Mesothelial cell of epicardium (in vitro differentiated cells): ENCODE measurements around the gene SPATA6. TPM values are rescaled to one million over a fixed set of nuclear protein-coding genes. Genes with fewer than 3 reads are reported as not detected.

Experiments
- DNase-seq, 2 experiments: peaks; one replicate each; pipeline ENCODE4 v3.0.0; 2021; ENCODE audit warnings: low spot score in 2 of 2; ENCODE audit not compliant: unreplicated experiment in 2 of 2
- H3K27ac Mint-ChIP-seq: 2 replicates; pipeline ENCODE4 v1.8.0; 2021; ENCODE audit warnings: mixed read lengths
- H3K27me3 Mint-ChIP-seq: 2 replicates; pipeline ENCODE4 v1.8.0; 2021; ENCODE audit warnings: low read depth, mixed read lengths
- H3K36me3 Mint-ChIP-seq: 2 replicates; pipeline ENCODE4 v1.8.0; 2021; ENCODE audit warnings: mixed read lengths
- H3K4me1 Mint-ChIP-seq: 2 replicates; pipeline ENCODE4 v1.8.0; 2021; ENCODE audit warnings: mixed read lengths
- H3K4me3 Mint-ChIP-seq: 2 replicates; pipeline ENCODE4 v1.8.0; 2021; ENCODE audit warnings: mild to moderate bottlenecking, moderate library complexity, mixed read lengths
- H3K9me3 Mint-ChIP-seq: 2 replicates; pipeline ENCODE4 v1.8.0; 2021; ENCODE audit warnings: mixed read lengths
- total RNA-seq: library from RNA; stranded (reverse); gene quantifications from 3 replicates; pipeline ENCODE4 v1.2.1, GENCODE V29; 2021
- TF ChIP-seq, protein P1 (sequence below): fragments of 200-600 bp; sonication (generic); IDR thresholded peaks from one replicate; pipeline ENCODE4 v1.5.0; 2021; ENCODE audit warnings: antibody characterized with exemption; ENCODE audit not compliant: unreplicated experiment

Gene SPATA6
- total RNA-seq, 1 donor from 2014 or later, result 17.9 TPM

DNA sequence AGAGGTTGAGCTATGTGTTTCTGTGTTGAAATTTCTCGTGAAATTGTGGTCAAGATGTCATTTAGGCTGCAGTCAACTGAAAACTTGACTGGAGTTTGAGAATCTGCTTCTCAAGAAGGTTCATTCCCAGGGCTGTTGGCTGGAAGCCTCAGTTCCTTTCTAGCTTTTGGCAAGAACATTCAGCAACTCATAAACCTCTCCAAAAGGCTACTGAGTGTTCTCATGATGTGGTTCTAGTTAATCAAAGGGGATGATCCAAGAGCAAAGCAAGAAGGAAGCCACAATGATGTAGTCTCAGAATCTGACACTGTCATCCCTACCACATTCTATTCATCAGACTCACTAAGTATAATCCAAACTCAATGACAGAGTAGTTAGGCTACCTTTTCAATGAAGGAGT is 66.6 kb downstream of the SPATA6 start:
- peaks cover 16% of the 10 kb centered on the region for H3K9me3 Mint-ChIP-seq
- H3K4me1 Mint-ChIP-seq, result no peaks in the 10 kb centered on the region
- no peak for DNase-seq
- peaks cover 17% of the 10 kb centered on the region for H3K36me3 Mint-ChIP-seq
- TF ChIP-seq, protein P1, sequence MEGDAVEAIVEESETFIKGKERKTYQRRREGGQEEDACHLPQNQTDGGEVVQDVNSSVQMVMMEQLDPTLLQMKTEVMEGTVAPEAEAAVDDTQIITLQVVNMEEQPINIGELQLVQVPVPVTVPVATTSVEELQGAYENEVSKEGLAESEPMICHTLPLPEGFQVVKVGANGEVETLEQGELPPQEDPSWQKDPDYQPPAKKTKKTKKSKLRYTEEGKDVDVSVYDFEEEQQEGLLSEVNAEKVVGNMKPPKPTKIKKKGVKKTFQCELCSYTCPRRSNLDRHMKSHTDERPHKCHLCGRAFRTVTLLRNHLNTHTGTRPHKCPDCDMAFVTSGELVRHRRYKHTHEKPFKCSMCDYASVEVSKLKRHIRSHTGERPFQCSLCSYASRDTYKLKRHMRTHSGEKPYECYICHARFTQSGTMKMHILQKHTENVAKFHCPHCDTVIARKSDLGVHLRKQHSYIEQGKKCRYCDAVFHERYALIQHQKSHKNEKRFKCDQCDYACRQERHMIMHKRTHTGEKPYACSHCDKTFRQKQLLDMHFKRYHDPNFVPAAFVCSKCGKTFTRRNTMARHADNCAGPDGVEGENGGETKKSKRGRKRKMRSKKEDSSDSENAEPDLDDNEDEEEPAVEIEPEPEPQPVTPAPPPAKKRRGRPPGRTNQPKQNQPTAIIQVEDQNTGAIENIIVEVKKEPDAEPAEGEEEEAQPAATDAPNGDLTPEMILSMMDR, result no peak
- no peaks in the 10 kb centered on the region for H3K27me3 Mint-ChIP-seq
- no peak overlapping the region for H3K27ac Mint-ChIP-seq
- no peak overlapping the region for H3K4me3 Mint-ChIP-seq

DNA sequence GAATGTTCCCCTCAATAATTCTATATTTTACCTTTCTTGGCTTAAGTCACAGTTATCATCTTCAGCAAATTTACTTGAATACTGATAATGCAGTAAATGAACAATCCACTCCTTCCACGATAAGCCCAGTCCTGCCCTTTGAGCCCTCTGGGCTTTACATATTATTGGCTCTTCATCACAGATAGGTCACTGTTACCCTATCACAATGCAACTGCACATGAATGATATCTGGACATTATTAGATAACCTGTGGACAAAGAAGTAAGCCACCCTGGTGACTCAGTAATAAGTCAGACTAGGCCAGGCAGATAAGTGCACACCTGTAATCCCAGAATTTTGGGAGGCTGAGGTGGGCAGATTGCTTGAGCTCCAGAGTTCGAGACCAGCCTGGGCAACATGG is 69.4 kb downstream of the SPATA6 start:
- H3K27ac Mint-ChIP-seq, result no peak overlapping the region

DNA sequence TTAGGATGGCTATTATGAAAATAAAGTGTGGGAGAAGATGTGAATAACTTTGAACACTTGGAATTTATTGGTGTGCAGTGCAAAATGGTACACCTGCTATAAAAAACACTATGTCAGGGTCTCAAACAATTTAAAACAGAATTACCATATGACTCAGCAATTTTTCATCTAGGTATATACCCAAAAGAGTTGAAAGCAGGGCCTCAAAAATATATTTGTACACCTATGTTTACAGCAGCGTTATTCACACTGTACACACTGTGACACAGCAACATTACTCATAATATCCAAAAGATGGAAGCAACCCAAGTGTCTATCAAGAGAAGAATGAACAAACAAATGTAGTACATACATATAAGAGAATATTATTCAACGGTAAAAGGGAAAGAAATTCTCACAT is 75.8 kb downstream of the SPATA6 start:
- TF ChIP-seq, protein P1, result no peak
- Mint-ChIP-seq H3K27ac (no peak overlapping the region), H3K27me3 (no peaks in the 10 kb centered on the region), H3K4me3 (no peak overlapping the region), H3K36me3 (peaks cover 5% of the 10 kb centered on the region), H3K4me1 (peaks cover 2% of the 10 kb centered on the region), H3K9me3 (peaks cover 6% of the 10 kb centered on the region)
- no peak for DNase-seq

More for the DNA sequence above, 69.4 kb downstream of the SPATA6 start:
- Mint-ChIP-seq H3K9me3 (no peaks in the 10 kb centered on the region), H3K27me3 (no peaks in the 10 kb centered on the region), H3K36me3 (no peaks in the 10 kb centered on the region), H3K4me1 (no peaks in the 10 kb centered on the region), H3K4me3 (no peak overlapping the region)
- TF ChIP-seq, protein P1, result no peak
- no peak for DNase-seq

DNA sequence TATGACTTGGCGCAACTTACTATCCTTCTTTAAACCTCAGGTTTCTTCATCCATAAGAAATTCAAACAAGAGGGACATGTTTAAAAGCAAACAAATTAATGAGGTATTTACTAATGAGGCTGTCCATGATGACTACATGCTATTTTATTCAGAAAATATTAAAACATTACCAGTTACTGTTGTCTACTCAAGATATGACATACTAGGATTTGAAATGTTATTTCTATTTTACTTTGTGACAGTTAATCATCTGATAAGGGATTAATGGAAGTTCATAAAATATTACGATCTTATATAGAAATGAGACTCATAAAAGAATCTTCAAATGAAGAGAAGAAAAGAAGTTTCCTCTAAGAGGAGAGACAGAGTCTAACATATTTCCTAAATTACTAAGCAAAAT is 80.1 kb downstream of the SPATA6 start:
- Mint-ChIP-seq H3K27me3 (no peaks in the 10 kb centered on the region), H3K4me1 (peaks cover 2% of the 10 kb centered on the region), H3K27ac (no peak overlapping the region), H3K9me3 (peaks cover 6% of the 10 kb centered on the region), H3K4me3 (no peak overlapping the region), H3K36me3 (peaks cover 5% of the 10 kb centered on the region)
- DNase-seq, result no peak
- TF ChIP-seq, protein P1, result no peak

DNA sequence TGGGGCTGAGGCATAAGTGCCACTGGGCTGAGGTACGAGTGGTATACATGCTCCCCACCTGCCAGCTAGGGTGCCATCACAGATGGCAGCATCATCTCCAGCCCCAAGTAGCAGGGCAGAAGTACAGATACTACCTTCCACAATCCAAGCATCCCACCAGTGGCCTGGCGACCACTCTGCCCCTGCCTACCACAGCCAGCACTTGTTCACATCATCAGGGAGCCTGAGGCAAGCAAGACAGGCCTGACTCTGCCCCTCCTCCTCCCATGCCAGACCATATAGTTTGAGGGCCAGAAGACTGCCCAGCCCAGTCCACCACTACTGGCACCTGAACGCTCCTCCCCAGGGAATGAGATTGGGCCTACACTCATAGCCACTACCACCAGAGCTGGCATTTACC is 84.6 kb downstream of the SPATA6 start:
- Mint-ChIP-seq H3K27ac (no peak overlapping the region), H3K4me3 (no peak overlapping the region), H3K36me3 (peaks cover 10% of the 10 kb centered on the region), H3K27me3 (no peaks in the 10 kb centered on the region), H3K4me1 (no peaks in the 10 kb centered on the region), H3K9me3 (peaks cover 7% of the 10 kb centered on the region)
- DNase-seq, result no peak
- TF ChIP-seq, protein P1, result no peak

DNA sequence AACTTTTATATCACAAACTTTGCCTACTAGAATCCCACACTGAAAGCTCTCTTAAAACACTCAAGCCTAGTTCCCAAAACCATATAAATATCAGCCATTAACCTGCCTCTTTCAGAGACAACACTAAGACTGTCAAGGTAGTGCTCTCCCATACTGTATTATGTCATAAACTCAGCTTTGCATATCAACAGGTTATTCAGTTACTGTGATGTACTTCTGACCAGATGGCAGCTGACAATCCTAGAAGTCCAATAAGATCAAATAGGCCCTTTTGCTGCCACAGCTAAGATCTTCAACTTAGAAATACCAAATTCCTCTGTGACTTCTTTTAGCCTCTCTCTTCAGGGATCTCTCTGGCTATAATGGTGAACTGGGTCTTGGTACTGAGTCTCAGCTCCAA is 97.2 kb downstream of the SPATA6 start:
- Mint-ChIP-seq H3K4me3 (no peak overlapping the region), H3K27ac (no peak overlapping the region), H3K36me3 (peaks cover 40% of the 10 kb centered on the region), H3K9me3 (peaks cover 55% of the 10 kb centered on the region), H3K4me1 (no peaks in the 10 kb centered on the region), H3K27me3 (no peaks in the 10 kb centered on the region)
- TF ChIP-seq, protein P1, result no peak
- no peak for DNase-seq
